H1 (cell line): ENCODE data around the gene HSPA5. TPM values are rescaled to one million over a fixed set of nuclear protein-coding genes. Genes with fewer than 3 reads are reported as not detected.

ENCODE experiments used
- GABPA ChIP-seq: IDR thresholded peaks from 2 replicates; pipeline ENCODE4 v1.6.1; 2011; ENCODE audit warnings: mild to moderate bottlenecking, low read length, moderate library complexity, borderline replicate concordance; ENCODE audit not compliant: insufficient read depth
- RNF2 ChIP-seq: fragments of 200-900, 300-1000 bp; sonication (generic); IDR thresholded peaks from 2 replicates; pipeline ENCODE4 v1.7.1; 2016; ENCODE audit warnings: borderline replicate concordance, low read depth, mild to moderate bottlenecking, antibody characterized with exemption, low read length; ENCODE audit not compliant: poor library complexity, severe bottlenecking; ENCODE audit errors: missing control alignments
- polyA plus RNA-seq, 7 experiments: library from polyadenylated mRNA; depleted of rRNA in 3 of 7; stranded (reverse) in 5 of 7; unstranded in 2 of 7; fragments of >200 nt in 5 of 7; fragments of 200-250 nt in 2 of 7; gene quantifications; 1 replicate in 5 of 7; 2 replicates in 1 of 7; 4 replicates in 1 of 7; pipeline versions ENCODE4 v1.2.1 to v1.2.3, GENCODE V29; 2011 to 2013; ENCODE audit warnings: missing spikeins in 2 of 7, mixed read lengths in 2 of 7
- total RNA-seq: library from RNA; stranded (reverse); fragmentation: NEBNext Ultra II Directional; extraction: Animal tissue kit (Norgen Biotek cat#: 25700); gene quantifications from 2 replicates; pipeline ENCODE4 v1.2.1, GENCODE V29; 2021

The HSPA5 gene
- total and polyA plus RNA-seq, 2 of the 8 experiments (the other 6 are each of a cell fraction or from before 2014, with no cell fraction given): 91.3 to 352 TPM

DNA sequence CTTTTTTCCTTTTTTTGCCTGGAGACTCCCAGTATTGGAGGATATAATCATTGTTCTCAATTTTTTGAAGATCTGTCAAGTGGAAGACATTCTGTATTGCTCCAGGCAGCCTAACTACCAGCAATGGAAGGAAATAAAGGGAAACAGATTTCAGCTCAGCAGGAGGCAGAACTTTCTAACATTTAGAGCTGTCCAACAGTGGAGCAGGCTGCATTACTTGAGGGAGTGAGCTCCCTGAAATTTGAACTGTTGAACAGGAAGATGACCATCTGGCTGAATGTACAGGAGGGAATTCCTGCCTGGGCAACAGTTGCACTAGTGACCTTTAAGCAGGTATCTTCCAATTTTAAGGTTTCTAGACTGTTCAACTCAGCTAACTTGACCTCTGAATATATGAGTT, 19.4 kb upstream of the HSPA5 start (continued):
- no peak for TF ChIP-seq RNF2
- TF ChIP-seq GABPA: no peak
